Stomach (tissue), 9 donors: Measurements from ENCODE around the gene ARHGAP21. TPM values are rescaled to one million over a fixed set of nuclear protein-coding genes. Genes with fewer than 3 reads are reported as not detected.

ENCODE experiments used
- DNase-seq, 2 donors: peaks; one replicate each; pipeline versions ENCODE4 v3.0.0 to v3.0.0-alpha.2; 2013 to 2019
- H3K27ac ChIP-seq, 5 donors: fragments of 200-600 bp in 4 of 5; sonication (generic) in 4 of 5; one replicate each; pipeline ENCODE4 v1.5.1; 2013 to 2019; ENCODE audit warnings: mild to moderate bottlenecking in 1 of 5, moderate library complexity in 1 of 5
- H3K27me3 ChIP-seq, 3 donors: fragments of 200-600 bp; sonication (generic); one replicate each; pipeline ENCODE4 v1.5.1; 2017 to 2019; ENCODE audit warnings: mixed run types in 1 of 3
- H3K36me3 ChIP-seq, 4 donors: fragments of 200-600 bp; sonication (generic); 1 replicate in 3 of 4; 2 replicates in 1 of 4; pipeline ENCODE4 v1.5.1; 2016 to 2019
- H3K4me1 ChIP-seq, 4 donors: fragments of 200-600 bp; sonication (generic); one replicate each; pipeline ENCODE4 v1.5.1; 2016 to 2019
- H3K4me3 ChIP-seq, 4 donors: fragments of 200-600 bp; sonication (generic) in 3 of 4; one replicate each; pipeline ENCODE4 v1.5.1; 2016 to 2019; ENCODE audit warnings: mild to moderate bottlenecking in 1 of 4
- H3K9me3 ChIP-seq, 4 donors: fragments of 200-600 bp; sonication (generic); one replicate each; pipeline ENCODE4 v1.5.1; 2016 to 2019
- CTCF ChIP-seq, 7 experiments: fragments of 450-650 bp in 4 of 7; fragments of 200-600 bp in 3 of 7; sonication (generic) in 3 of 7; IDR thresholded peaks; one replicate each; pipeline ENCODE4 v1.5.1; 2016 to 2019; ENCODE audit warnings: antibody characterized with exemption in 7 of 7, control low read depth in 2 of 7, mild to moderate bottlenecking in 1 of 7
- EP300 ChIP-seq: sonication (generic); formaldehyde crosslinking; IDR thresholded peaks from one replicate; pipeline ENCODE4 v1.6.1; 2017; ENCODE audit warnings: antibody characterized with exemption
- POLR2A ChIP-seq, 4 donors: fragments of 450-650 bp; IDR thresholded peaks; one replicate each; pipeline ENCODE4 v1.6.1; 2016; ENCODE audit warnings: antibody characterized with exemption in 4 of 4, control low read depth in 2 of 4, mild to moderate bottlenecking in 1 of 4, moderate library complexity in 1 of 4
- POLR2AphosphoS5 ChIP-seq, 3 donors: sonication (generic); formaldehyde crosslinking; IDR thresholded peaks; one replicate each; pipeline ENCODE4 v1.6.1; 2016; ENCODE audit warnings: antibody characterized with exemption in 3 of 3
- WGBS, 5 donors: extraction: QIAGEN DNeasy Blood & Tissue Kit in 3 of 5; methylation state at CpG; one replicate each; pipeline versions ENCODE4 v1.1.5 to v1.1.7; 2013 to 2018; 5-methylcytosine and 5-hydroxymethylcytosine counted together
- intact Hi-C: fragments of 100-400 bp; cut with DNase I; formaldehyde crosslinking; loops from one replicate; pipeline ENCODE4 v1.15.1; 2023; ENCODE audit warnings: low total_unique reads
- polyA plus RNA-seq, 3 donors: library from polyadenylated mRNA; stranded (reverse); fragments of 200-250 nt; gene quantifications; one replicate each; pipeline ENCODE4 v1.2.3, GENCODE V29; 2013
- total RNA-seq, 5 donors: library from RNA; depleted of rRNA; stranded (reverse); fragments of >200 nt; gene quantifications; one replicate each; pipeline versions ENCODE4 v1.1.0 to v1.2.3, GENCODE V29; 2014 to 2016
- donor health status: healthy with polysubstance abuse.
- donor health status: Bipolar disorder and iron deficiency.
- donor health status: healthy.

Gene ARHGAP21
- total and polyA plus RNA-seq, 8 donors = 12.7 to 166 (median 52.8) TPM

GRCh38 chr10:24680647-24681524 lies 42.8 kb downstream of the ARHGAP21 start:
- no peaks in the 10 kb centered on the region for H3K27me3 ChIP-seq
- no peaks in the 10 kb centered on the region for H3K9me3 ChIP-seq
- no peak overlapping the region for H3K4me3 ChIP-seq
- peaks cover 7 to 50% (median 26%) of the 10 kb centered on the region in 4 donors for H3K4me1 ChIP-seq
- H3K27ac ChIP-seq = peak overlapping the region in 4 of 5 donors; percentile 8 to 31 (median 16)
- WGBS, 5 donors = 31 to 52% (median 38%) methylated on average over 3 of the region's 3 CpGs
- DNase-seq = peak in 1 of 2 donors; percentile 19
- intact Hi-C loops = no loop called here
- H3K36me3 ChIP-seq = no peaks in the 10 kb centered on the region
- TF ChIP-seq CTCF (IDR thresholded peaks at IDR 0.05) (no peak), EP300 (no peak), POLR2AphosphoS5 (IDR thresholded peaks at IDR 0.05) (no peak), POLR2A (IDR thresholded peaks at IDR 0.05) (no peak)

- 97 to 100% (median 98%) methylated on average over 2 of the region's 2 CpGs for WGBS, 5 donors
These were observed 44.9 kb downstream of the ARHGAP21 start for GRCh38 chr10:24678757-24679156.

GRCh38 chr10:24674892-24675632 lies 48.6 kb downstream of the ARHGAP21 start:
- intact Hi-C loops = no loop called here
- no peaks in the 10 kb centered on the region for H3K9me3 ChIP-seq
- TF ChIP-seq POLR2A (IDR thresholded peaks at IDR 0.05) (no peak), POLR2AphosphoS5 (IDR thresholded peaks at IDR 0.05) (no peak)
- H3K4me3 ChIP-seq = no peak overlapping the region
- no peaks in the 10 kb centered on the region for H3K27me3 ChIP-seq
- H3K36me3 ChIP-seq = no peaks in the 10 kb centered on the region
- DNase-seq = no peak
- no peak overlapping the region for H3K27ac ChIP-seq
- WGBS, 5 donors = 74 to 88% (median 78%) methylated on average over 5 of the region's 5 CpGs
- H3K4me1 ChIP-seq = peaks cover 5 to 25% (median 18%) of the 10 kb centered on the region in 4 donors

More at GRCh38 chr10:24678757-24679156, 44.9 kb downstream of the ARHGAP21 start:
- Histone ChIP-seq H3K36me3 (no peaks in the 10 kb centered on the region), H3K9me3 (no peaks in the 10 kb centered on the region), H3K27me3 (no peaks in the 10 kb centered on the region), H3K4me1 (peaks cover 4 to 49% (median 21%) of the 10 kb centered on the region in 4 donors), H3K4me3 (no peak overlapping the region), H3K27ac (no peak overlapping the region)
- TF ChIP-seq CTCF (IDR thresholded peaks at IDR 0.05) (no peak), POLR2AphosphoS5 (IDR thresholded peaks at IDR 0.05) (no peak), EP300 (no peak), POLR2A (IDR thresholded peaks at IDR 0.05) (no peak)
- no peak for DNase-seq
- intact Hi-C loops = no loop called here

- DNase-seq = peak in 1 of 2 donors; percentile 7
These were observed 52.6 kb downstream of the ARHGAP21 start for GRCh38 chr10:24670964-24671670.

More at GRCh38 chr10:24670964-24671670, 52.6 kb downstream of the ARHGAP21 start:
- peak overlapping the region in 1 of 5 donors; percentile 3 for H3K27ac ChIP-seq
- H3K27me3 ChIP-seq = no peaks in the 10 kb centered on the region
- peaks cover 3 to 14% (median 8%) of the 10 kb centered on the region in 4 donors for H3K36me3 ChIP-seq
- WGBS, 5 donors = 68 to 87% (median 70%) methylated on average over 3 of the region's 3 CpGs
- peaks cover 5 to 21% (median 14%) of the 10 kb centered on the region in 4 donors for H3K4me1 ChIP-seq
- TF ChIP-seq POLR2AphosphoS5 (IDR thresholded peaks at IDR 0.05) (no peak), POLR2A (IDR thresholded peaks at IDR 0.05) (no peak), EP300 (no peak), CTCF (IDR thresholded peaks at IDR 0.05) (no peak)
- no peaks in the 10 kb centered on the region for H3K9me3 ChIP-seq
- H3K4me3 ChIP-seq = no peak overlapping the region
- intact Hi-C loops = no loop called here
